VCaP (cell line): ENCODE results near the gene DNM2.

ENCODE experiments used
- H3K27ac ChIP-seq: fragments of 450-650 bp; 2 replicates; pipeline ENCODE4 v1.5.1; 2017
- CTCF ChIP-seq: fragments of 450-650 bp; conservative IDR thresholded peaks from 2 replicates; pipeline ENCODE4 v1.5.1; 2017; ENCODE audit warnings: mild to moderate bottlenecking, moderate library complexity

The DNM2 gene

GRCh38 chr19:10823690-10824089 lies 105.8 kb downstream of the DNM2 start:
- no peak for TF ChIP-seq CTCF

DNA sequence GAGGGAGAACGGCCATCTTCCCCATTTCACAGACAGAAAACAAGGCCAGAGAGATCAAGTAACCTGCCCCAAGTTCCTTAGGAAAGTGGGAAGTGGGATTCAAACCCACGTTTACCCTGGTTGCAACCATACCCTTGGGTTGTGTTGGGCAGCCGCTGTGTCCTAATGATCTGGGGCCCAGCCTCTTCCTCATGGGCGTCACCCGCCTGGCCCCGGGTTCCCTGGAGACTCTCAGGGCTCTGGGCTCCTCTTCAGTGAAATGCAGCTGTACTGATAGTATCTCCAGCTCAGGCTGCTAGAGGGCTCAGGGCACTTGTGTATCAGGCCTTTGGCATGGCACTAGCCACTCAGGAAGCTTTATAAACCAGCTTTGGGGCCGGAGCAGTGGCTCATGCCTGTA lies 108.4 kb downstream of the DNM2 start:
- TF ChIP-seq CTCF, result no peak
- H3K27ac ChIP-seq, result no peak overlapping the region

More at GRCh38 chr19:10823690-10824089, 105.8 kb downstream of the DNM2 start:
- H3K27ac ChIP-seq, result no peak overlapping the region

- no peak for TF ChIP-seq CTCF
- no peak overlapping the region for H3K27ac ChIP-seq
Measured at GRCh38 chr19:10826846-10827245, 109.0 kb downstream of the DNM2 start.

DNA sequence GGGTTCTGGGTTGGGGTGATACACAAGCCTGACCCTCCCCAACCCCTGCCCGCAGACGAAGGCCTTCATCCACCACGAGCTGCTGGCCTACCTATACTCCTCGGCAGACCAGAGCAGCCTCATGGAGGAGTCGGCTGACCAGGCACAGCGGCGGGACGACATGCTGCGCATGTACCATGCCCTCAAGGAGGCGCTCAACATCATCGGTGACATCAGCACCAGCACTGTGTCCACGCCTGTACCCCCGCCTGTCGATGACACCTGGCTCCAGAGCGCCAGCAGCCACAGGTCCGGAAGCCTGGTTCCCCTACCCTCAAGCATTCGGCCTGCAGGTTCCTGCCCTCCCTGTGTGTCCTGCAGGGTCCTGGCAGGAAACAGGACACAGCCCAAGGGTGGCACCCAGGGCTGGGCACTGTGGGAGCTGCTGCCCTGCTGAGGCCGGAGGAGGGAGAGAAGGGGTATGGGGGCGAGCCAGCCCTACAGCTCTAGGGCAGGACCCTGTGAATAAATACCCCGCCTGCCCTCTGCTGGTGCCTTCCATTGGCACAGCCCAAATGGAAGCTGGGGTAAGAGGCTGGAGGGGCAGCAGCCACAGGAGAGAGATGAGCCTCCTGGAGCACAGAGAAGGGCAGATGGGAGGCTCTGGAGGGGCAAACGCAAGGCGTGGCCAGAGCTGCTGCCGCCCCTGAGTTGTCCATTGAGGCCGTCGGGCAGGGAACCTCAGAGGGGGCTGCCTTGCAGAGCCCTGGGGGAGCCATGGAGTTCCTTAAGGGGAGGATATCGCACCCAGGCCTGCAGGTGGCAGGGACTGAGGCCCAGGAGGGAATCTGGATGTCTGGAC lies 111.3 kb downstream of the DNM2 start:
- no peak overlapping the region for H3K27ac ChIP-seq
- no peak for TF ChIP-seq CTCF

DNA sequence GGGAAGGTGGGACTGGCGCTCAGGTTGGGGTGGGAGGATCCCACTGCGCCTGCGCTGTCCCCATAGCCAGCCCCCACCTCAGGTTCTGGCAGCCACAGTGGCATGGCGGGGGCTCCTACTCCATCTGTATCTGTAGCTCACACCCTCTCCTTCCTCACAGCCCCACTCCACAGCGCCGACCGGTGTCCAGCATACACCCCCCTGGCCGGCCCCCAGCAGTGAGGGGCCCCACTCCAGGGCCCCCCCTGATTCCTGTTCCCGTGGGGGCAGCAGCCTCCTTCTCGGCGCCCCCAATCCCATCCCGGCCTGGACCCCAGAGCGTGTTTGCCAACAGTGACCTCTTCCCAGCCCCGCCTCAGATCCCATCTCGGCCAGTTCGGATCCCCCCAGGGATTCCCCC lies 112.1 kb downstream of the DNM2 start:
- TF ChIP-seq CTCF, result no peak
- H3K27ac ChIP-seq, result no peak overlapping the region

GRCh38 chr19:10830370-10830769 lies 112.5 kb downstream of the DNM2 start:
- TF ChIP-seq CTCF, result no peak
- no peak overlapping the region for H3K27ac ChIP-seq

GRCh38 chr19:10830931-10831779 lies 113.3 kb downstream of the DNM2 start:
- no peak overlapping the region for H3K27ac ChIP-seq
- no peak for TF ChIP-seq CTCF
